Fibroblast of lung (primary cell): ENCODE results near the gene ABCA13. TPM values are rescaled to one million over a fixed set of nuclear protein-coding genes. Genes with fewer than 3 reads are reported as not detected.

Source experiments
- DNase-seq, 2 donors: peaks; one replicate each; pipeline versions ENCODE4 v3.0.0 to v3.0.0-alpha.2; 2010; ENCODE audit warnings: low read depth in 2 of 2
- H2AFZ ChIP-seq: 2 replicates; pipeline ENCODE4 v1.5.1; 2012; ENCODE audit warnings: low read length, control low read depth, inconsistent platforms
- H3K27ac ChIP-seq: 2 replicates; pipeline ENCODE4 v1.5.1; 2011; ENCODE audit warnings: low read length, control low read depth; ENCODE audit not compliant: insufficient read depth
- H3K27me3 ChIP-seq: 2 replicates; pipeline ENCODE4 v1.5.1; 2011; ENCODE audit warnings: mild to moderate bottlenecking, low read length; ENCODE audit not compliant: control insufficient read depth, insufficient read depth
- H3K36me3 ChIP-seq: 2 replicates; pipeline ENCODE4 v1.5.1; 2011; ENCODE audit warnings: low read length; ENCODE audit not compliant: control insufficient read depth, insufficient read depth
- H3K4me1 ChIP-seq: 2 replicates; pipeline ENCODE4 v1.5.1; 2011; ENCODE audit warnings: low read length; ENCODE audit not compliant: control insufficient read depth, insufficient read depth; ENCODE audit errors: extremely low read depth
- H3K4me2 ChIP-seq: 2 replicates; pipeline ENCODE4 v1.5.1; 2011; ENCODE audit warnings: low read length, control low read depth; ENCODE audit not compliant: insufficient read depth; ENCODE audit errors: extremely low read depth
- H3K4me3 ChIP-seq, 4 experiments: fragments of 200-600 bp in 1 of 4; sonication (generic) in 1 of 4; replicated peaks in 1 of 4; 2 replicates each; pipeline ENCODE4 v1.5.1; 2011 to 2016; ENCODE audit warnings: low read length in 4 of 4, low read depth in 3 of 4, mild to moderate bottlenecking in 3 of 4, control low read depth in 2 of 4, inconsistent platforms in 1 of 4, mixed read lengths in 1 of 4; ENCODE audit not compliant: insufficient read depth in 1 of 4; ENCODE audit errors: control extremely low read depth in 1 of 4
- H3K79me2 ChIP-seq: 2 replicates; pipeline ENCODE4 v1.5.1; 2012; ENCODE audit warnings: mild to moderate bottlenecking, low read length, inconsistent platforms; ENCODE audit not compliant: control insufficient read depth, insufficient read depth
- H3K9ac ChIP-seq: 2 replicates; pipeline ENCODE4 v1.5.1; 2011; ENCODE audit warnings: mild to moderate bottlenecking, low read length, control low read depth; ENCODE audit not compliant: insufficient read depth
- H3K9me3 ChIP-seq: 2 replicates; pipeline ENCODE4 v1.5.1; 2012; ENCODE audit warnings: low read depth, low read length; ENCODE audit not compliant: control insufficient read depth, insufficient read depth
- H4K20me1 ChIP-seq: 2 replicates; pipeline ENCODE4 v1.5.1; 2011; ENCODE audit warnings: low read length; ENCODE audit not compliant: control insufficient read depth, insufficient read depth; ENCODE audit errors: extremely low read depth
- CTCF ChIP-seq, 2 donors: IDR thresholded peaks in 1 of 2; conservative IDR thresholded peaks in 1 of 2; 1 replicate in 1 of 2; 2 replicates in 1 of 2; pipeline ENCODE4 v1.5.1; 2011 to 2012; ENCODE audit warnings: low read length in 2 of 2, control low read depth in 1 of 2, inconsistent platforms in 1 of 2, low read depth in 1 of 2, mild to moderate bottlenecking in 1 of 2
- EZH2 ChIP-seq: IDR thresholded peaks from 2 replicates; pipeline ENCODE4 v1.5.1; 2012; ENCODE audit warnings: low read length, control low read depth, mild to moderate bottlenecking; ENCODE audit errors: missing control alignments
- polyA plus RNA-seq, 2 donors: library from polyadenylated mRNA; depleted of rRNA in 1 of 2; stranded (reverse) in 1 of 2; unstranded in 1 of 2; fragments of >200 nt; gene quantifications; 2 replicates each; pipeline ENCODE4 v1.2.1, GENCODE V29; 2011 to 2012; ENCODE audit warnings: missing spikeins in 1 of 2
- total RNA-seq: library from RNA; depleted of rRNA; stranded (reverse); fragments of >200 nt; gene quantifications from 2 replicates; pipeline ENCODE4 v1.2.1, GENCODE V29; 2014

ABCA13 gene
- total and polyA plus RNA-seq, 2 donors (not counting 1 experiment from before 2014, with no cell fraction given), result 0.08 to 10.9 TPM

DNA sequence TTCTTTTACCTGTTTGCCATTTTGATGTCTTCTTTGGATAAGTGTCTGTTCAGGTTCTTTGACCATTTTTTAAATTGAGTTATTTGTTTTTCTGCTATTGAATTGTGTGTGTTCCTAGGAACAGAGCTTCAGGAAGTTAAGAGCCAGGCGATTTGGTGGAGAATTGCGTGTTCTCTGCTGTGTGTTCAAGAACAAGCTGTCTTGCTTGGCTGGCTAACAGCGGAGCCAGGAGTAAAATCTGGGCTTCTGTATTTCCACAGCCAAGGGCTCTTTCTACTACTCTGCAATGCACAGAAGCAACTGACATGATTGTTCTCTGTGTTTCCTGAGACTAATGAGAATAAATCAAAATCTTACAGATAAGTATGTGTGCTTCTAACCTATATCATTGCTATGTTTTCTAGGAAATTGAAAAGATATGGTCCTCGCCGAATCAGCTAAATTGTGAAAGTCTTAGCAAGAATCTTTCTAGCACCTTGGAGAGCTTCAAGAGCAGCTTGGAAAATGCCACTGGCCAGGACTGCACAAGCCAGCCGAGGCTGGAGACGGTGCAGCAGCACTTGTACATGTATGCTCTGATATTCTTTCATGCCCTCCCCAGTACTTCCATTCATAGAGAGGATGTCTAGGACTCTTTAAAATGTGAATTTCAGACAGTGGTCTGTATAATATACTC is 124.2 kb downstream of the ABCA13 start:
- Histone ChIP-seq H2AFZ (no peak overlapping the region), H3K79me2 (no peaks in the 10 kb centered on the region), H3K9ac (no peak overlapping the region), H3K4me3 (no peak overlapping the region), H3K4me2 (no peak overlapping the region), H3K4me1 (peaks cover 8% of the 10 kb centered on the region), H3K9me3 (no peaks in the 10 kb centered on the region), H4K20me1 (no peaks in the 10 kb centered on the region), H3K27me3 (no peaks in the 10 kb centered on the region), H3K36me3 (no peaks in the 10 kb centered on the region), H3K27ac (no peak overlapping the region)
- TF ChIP-seq CTCF (conservative IDR thresholded peaks at IDR 0.05 in 1 of 2, IDR thresholded peaks at IDR 0.05 in 1 of 2; ENCODE audit: low read depth in 1 of 2, low read length in 2 of 2) (no peak), EZH2 (no peak)
- DNase-seq, result no peak

GRCh38 chr7:48296966-48297365 is 125.7 kb downstream of the ABCA13 start:
- DNase-seq, result no peak
- H3K79me2 ChIP-seq, result no peaks in the 10 kb centered on the region
- H3K4me3 ChIP-seq, result no peak overlapping the region
- H4K20me1 ChIP-seq, result no peaks in the 10 kb centered on the region
- no peak overlapping the region for H3K9ac ChIP-seq
- no peaks in the 10 kb centered on the region for H3K27me3 ChIP-seq
- H3K36me3 ChIP-seq, result no peaks in the 10 kb centered on the region
- H3K9me3 ChIP-seq, result no peaks in the 10 kb centered on the region
- no peak overlapping the region for H2AFZ ChIP-seq
- no peak for TF ChIP-seq CTCF (conservative IDR thresholded peaks at IDR 0.05 in 1 of 2, IDR thresholded peaks at IDR 0.05 in 1 of 2; ENCODE audit: low read depth in 1 of 2, low read length in 2 of 2)
- TF ChIP-seq EZH2, result no peak
- H3K27ac ChIP-seq, result no peak overlapping the region
- H3K4me2 ChIP-seq, result no peak overlapping the region
- peaks cover 8% of the 10 kb centered on the region for H3K4me1 ChIP-seq

DNA sequence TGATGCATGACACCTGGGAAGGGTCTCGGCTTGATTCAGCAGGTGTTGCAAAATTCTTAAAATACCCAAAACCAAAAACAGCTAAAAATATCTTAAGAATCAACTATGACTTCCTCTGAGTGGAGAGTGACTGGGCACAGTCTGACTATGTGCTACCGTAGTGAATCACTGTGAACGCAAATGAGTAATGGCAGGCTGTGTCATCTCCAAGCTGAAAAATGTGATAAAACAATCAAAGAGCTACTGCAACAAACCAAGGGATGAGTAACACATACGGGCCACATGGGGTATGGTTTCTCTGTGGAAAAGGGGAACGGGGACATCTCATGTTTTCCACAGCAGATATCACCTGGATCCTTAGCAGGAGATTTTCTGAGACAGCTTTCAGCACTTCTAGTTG is 127.5 kb downstream of the ABCA13 start:
- peaks cover 8% of the 10 kb centered on the region for H3K4me1 ChIP-seq
- H3K79me2 ChIP-seq, result no peaks in the 10 kb centered on the region
- H4K20me1 ChIP-seq, result no peaks in the 10 kb centered on the region
- H3K4me2 ChIP-seq, result no peak overlapping the region
- peak in 1 of 2 donors; percentile 83 for DNase-seq
- no peaks in the 10 kb centered on the region for H3K9me3 ChIP-seq
- no peak overlapping the region for H3K9ac ChIP-seq
- no peak overlapping the region for H2AFZ ChIP-seq
- TF ChIP-seq CTCF (conservative IDR thresholded peaks at IDR 0.05 in 1 of 2, IDR thresholded peaks at IDR 0.05 in 1 of 2; ENCODE audit: low read depth in 1 of 2, low read length in 2 of 2) (no peak), EZH2 (no peak)
- H3K36me3 ChIP-seq, result no peaks in the 10 kb centered on the region
- no peak overlapping the region for H3K27ac ChIP-seq
- no peaks in the 10 kb centered on the region for H3K27me3 ChIP-seq
- H3K4me3 ChIP-seq, result no peak overlapping the region
